Colon (tissue), 2 donors: ENCODE results near the gene FBLL1.
"Not testable (repeated sequence)": the region's sequence is repeated elsewhere in the genome, so short reads cannot be mapped to it uniquely, and the experiment has no call there.

Experiments
- FAIRE-seq: peaks from 2 replicates; lab custom pipeline; 2012; peaks lifted over from hg19 to GRCh38; lab: Jason Lieb, UNC
- donor health status: control.
- donor health status: control.

Gene FBLL1

DNA sequence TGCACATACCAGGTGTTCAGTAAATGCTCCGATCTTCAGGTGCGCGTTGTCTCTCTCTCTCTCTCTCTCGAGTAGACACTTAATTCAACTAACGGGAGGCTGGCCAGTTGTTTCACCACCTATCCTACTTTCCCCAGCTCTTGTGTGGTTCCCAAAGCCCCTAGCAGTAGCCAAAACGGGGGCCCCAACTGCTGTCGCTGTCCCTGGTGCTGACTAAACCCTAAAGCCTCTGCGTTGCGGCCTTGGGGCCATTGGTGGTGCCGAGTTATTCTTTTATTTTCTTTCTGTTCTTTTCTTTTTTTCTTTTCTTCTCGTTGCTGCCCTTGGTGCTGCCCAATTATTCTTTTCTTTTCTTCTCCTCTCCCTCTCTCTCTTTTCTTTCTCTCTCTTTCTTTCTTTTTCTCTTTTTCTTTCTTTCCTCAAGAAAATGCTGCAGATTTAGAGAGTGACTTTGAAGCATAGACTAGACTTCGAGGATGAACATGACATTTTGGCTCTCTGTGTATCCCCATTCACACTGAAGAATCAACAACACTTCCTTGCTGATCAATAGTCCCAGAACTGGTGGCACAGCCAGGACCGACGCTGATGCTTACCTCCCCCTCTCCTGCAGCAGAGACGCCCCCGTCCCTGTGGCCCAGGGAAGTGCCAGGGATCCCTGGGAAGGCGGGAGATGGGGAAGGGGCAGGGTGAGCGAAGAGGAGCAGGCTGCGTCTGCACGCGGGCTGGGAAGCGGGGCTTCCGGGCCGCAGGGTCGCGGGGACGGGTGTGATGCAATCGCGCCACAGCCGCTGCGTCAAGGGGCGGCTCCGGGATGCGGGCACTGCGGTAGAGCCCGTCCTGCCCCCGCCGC lies at the start of gene FBLL1:
TSS of gene FBLL1 (plus strand) at position 785 of the 853 bp plus-strand sequence. CDS start 200 bp downstream, outside the sequence.
- FAIRE-seq, result no peak

DNA sequence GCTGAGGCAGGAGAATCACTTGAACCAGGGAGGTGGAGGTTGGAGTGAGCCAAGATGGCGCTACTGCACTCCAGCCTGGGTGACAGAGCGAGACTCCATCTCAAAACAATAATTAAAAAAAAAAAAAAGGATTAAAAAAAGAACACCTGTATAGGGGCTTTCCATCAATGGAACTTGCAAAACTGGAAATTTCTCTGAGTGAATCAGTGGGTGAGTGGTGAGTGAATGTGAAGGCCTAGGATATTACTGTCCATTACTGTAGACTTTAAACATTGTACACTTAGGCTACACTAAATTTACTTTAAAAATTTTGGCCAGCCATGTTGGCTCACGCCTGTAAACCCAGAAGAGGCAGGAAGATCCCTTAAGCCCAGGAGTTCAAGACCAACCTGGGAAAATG lies 48.5 kb upstream of the FBLL1 start:
- no peak for FAIRE-seq

DNA sequence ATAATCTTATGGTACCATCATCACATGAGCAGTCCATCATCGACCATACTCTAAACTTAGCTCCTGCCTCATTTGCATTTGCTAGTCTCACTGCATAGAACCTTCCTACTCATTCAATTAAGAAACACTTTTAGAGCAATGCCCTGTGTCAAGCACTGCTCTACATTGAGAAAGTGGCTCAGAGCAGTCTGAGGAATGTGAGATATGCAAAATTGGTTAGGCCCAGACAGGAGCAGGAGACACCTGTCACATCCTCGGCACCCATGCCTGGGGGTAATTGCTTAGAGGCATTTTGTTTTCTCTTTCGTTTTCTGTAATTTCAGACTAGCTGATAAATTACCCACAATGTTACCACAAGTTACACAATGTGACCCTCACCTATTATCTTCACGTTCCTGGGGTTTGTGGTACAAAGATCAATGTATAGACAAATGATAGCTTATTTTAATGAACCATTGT lies 47.7 kb upstream of the FBLL1 start:
- FAIRE-seq, result no peak

DNA sequence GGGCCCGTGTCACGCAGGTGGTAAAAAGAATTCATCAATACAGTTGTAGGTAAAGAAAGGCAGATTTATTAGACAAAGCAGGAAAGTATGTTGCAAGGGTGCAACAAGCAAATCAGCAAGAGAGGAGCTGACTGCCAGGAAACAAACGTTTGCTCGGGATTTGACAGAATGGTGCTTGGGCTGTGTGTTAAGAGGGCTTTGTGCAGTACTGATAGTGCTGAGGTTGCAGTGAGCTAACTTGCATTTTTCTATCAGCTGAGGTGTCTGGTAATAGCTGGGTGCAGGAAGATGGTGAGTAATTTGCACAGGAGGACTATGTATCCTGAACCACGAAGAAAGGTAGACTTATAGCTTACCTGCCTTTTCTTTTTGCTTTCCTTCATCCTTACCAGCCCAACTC lies 46.7 kb upstream of the FBLL1 start:
- FAIRE-seq, result no peak

DNA sequence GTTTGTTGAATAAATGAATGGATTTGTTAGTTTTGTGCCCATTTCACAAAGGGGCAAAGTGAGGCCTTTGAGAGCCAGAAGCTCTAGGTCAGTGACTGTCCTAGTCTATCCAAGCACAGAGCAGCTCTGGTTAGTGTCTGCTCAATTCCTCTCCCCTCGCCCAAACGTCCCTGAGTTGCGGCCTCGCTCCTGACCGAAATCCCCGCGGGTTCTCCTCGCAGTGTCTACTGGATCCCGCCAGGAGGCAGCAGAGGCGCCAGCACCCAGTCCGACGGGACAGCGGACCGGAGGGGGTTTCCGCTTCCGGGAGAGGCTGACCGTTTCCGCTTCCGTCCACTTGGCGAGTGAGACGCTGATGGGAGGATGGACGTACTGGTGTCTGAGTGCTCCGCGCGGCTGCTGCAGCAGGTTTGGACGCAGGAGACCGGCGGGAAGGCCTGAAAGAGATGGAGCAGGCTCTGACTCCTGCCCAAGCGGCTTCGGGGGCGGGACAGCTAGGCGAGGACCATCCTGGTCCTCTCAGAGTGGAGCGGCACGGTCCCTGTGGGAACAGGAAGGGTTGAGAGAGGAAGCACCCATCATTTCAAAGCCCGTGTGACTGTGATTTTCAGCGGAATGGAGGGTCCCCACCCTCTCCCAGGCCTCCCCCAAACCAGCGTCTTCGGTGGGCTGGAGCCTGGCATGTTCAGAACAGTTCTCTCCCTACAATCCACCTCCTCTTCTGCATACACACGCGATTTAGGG lies 42.8 kb upstream of the FBLL1 start, which contains the start of gene RARS1:
TSS of gene RARS1 (plus strand) at position 336 of the 744 bp plus-strand sequence. CDS start at position 364, 28 bp downstream.
- no peak for FAIRE-seq

DNA sequence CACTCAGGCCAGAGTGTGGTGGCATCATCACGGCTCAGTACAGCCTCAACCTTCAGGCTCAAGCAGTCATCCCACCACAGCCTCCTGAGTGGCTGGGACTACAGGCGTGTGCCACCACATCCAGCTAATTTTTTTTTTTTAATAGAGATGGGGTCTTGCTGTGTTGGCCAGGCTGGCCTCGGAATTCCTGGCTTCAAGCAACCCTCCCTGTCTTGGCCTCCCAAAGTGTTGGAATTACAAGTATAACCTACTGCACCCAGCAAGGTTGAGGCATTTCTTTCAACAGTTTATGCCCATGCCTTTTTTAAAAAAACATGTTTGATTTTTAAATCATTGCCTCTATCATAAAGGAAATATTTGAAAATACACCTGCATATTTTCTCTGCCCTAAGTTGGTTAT lies 40.0 kb upstream of the FBLL1 start:
- no peak for FAIRE-seq

DNA sequence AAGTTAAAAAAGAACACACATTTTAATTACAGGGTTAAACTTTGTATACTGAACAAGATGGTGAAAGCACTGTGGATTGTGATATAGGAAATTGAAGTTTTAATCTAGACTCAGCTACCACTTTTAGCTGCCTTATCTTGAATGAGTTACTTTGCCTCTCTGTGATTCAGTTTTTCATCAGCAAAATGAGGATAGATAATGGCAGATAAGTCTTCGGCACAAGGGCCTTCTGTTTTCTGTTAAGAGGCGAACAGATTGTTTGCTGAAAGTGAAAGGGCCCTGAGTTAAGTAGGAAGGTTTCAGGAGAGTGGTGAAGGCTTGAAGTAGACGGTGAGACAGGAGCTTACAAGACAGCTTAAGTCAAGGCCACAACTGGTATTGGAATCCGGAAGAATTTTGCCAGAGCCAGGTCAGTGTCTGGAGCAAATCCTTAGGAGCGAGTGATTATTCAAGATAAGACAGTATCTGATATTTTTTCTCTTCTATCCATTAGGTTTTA lies 35.0 kb upstream of the FBLL1 start:
- FAIRE-seq, result no peak

DNA sequence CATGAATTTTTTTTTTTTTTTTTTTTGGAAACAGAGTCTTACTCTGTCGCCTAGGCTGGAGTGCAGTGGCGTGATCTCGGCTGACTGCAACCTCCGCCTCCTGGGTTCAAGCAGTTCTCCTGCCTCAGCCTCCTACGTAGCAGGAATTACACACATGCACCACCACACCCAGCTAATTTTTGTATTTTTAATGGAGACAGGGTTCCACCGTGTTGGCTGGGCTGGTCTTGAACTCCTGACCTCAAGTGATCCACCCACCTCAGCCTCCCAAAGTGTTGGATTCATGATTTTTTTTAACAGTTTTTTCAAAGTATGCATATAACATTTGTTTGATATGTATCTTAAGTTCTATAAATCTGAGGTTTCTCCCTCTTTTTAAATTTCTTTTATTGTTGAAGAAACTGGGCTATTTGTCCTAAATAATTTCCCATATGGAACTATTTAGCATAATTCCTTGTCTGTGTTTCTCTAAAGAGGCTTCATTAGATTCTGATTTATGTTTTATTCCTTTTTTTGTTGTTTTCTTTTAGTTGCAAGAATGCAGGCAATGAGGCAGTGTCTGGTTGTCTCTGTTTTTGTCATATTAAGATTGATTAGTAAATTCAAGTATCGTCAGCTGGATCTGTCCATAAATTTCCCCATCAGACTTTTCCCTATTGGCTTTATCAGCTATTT lies 26.4 kb upstream of the FBLL1 start:
- no peak for FAIRE-seq

DNA sequence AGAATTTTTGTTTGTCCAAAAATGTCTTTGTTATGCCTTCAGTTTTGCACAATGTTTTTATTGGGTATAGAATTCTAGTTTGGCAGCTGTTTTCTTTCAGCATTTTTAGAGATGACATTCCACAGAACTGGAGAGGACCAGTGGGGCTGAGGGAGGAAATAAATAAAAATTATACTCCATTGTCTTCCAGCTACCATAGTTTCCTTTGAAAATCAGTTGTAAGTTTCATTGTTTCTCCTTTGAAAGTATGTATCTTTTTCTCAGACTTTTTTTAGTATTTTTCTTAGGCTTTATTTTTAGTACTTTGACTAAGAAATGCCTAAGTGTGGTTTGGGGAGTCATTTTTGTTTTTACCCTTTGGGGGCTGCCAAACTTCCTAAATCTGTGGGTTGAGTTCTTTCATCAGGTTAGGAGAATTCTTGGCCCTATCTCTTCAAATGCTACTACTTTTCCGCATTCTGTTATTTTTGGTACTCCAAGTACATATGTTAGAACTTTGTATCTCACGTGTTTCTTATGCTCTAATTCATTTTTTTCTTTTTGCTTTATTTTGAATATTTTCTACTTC lies 15.2 kb upstream of the FBLL1 start:
- no peak for FAIRE-seq

DNA sequence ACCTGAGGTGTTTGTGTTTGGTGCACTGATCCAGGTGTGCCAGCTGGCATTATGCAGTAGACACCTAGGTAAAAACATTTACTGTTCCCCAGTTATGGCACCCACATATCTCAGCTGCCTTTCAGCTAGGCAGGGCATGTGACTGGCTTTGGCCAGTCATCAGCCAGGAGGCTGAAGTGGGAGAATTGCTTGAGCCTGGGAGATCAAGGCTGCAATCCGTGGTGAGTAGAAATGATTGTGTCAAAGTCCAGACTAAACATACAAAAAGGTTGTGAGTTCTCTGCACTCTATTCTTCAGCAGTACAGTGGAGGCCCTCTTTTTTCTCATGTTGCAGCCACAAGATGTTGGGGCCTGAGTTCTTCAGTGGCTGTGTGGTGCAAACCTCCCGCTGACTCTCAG lies 3.2 kb upstream of the FBLL1 start:
- FAIRE-seq, result no peak

DNA sequence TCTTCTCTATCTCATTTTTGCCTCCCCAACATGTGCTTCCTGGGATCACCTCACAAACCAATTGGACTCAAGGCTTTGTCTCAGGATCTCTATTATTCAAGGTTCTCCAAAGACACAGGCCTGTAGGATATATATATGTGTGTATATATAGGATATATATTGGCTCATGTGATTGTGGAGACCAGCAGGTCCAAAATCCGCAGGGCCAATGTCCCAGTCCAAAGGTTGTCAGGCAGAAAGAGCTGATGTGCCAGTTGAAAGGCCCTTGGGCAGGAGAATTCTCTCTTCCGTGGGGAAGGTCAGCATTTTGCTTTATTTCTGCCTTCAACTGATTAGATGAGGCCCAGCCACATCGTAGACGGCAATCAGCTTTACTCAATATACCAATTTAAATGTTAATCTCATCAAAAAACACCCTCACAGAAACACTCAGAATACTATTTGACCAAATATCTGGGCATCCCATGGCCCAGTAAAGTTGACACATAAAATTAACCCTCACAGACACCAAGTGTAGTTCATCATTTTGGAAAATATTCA lies 1.3 kb upstream of the FBLL1 start:
- no peak for FAIRE-seq

DNA sequence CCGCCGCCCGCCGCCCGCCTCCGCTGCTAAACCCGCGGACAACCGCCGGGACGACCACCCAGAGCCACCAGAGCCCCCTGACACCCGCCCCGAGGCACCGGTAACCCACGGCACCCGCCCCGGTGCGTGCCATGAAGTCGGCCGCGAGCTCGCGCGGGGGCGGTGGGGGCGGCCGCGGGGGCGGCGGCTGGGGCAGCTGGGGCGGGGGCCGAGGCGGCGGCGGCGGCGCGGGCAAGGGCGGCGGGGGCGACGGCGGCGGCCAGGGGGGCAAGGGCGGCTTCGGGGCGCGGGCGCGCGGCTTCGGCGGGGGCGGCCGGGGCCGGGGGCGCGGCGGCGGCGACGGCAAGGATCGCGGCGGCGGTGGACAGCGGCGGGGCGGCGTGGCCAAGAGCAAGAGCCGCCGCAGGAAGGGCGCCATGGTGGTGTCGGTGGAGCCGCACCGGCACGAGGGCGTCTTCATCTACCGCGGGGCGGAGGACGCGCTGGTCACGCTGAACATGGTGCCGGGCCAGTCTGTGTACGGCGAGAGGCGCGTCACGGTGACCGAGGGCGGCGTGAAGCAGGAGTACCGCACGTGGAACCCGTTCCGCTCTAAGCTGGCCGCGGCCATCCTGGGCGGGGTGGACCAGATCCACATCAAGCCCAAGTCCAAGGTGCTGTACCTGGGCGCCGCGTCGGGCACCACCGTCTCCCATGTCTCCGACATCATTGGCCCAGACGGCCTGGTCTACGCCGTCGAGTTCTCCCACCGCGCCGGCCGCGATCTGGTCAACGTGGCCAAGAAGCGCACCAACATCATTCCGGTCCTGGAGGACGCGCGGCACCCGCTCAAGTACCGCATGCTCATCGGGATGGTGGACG lies 499 bp downstream of the FBLL1 start:
- no peak for FAIRE-seq

DNA sequence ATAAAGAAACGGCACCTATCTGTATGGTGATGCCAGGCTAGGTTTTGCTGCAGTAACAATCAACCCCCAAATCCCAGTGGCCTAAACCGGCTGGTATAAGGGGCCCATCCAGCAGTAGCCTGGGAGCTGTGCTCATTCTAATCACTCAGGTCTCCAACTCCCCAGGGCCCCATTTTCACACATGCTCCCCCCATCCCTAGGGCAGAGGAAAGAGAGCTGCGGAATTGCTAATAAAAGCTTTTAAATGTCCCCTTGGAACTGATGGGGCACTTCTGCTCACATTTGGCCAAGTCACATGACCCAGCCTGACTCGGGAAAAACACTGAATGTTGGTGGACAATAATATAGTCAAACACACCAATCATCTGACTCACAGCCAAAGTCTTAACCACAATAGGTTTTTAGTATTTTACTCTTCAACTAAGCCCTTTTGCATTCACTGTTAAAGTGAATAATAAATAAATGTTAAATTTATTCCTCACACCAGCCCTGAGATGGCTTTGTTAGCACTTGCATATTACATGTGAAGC lies 1.6 kb downstream of the FBLL1 start:
- FAIRE-seq, result no peak

DNA sequence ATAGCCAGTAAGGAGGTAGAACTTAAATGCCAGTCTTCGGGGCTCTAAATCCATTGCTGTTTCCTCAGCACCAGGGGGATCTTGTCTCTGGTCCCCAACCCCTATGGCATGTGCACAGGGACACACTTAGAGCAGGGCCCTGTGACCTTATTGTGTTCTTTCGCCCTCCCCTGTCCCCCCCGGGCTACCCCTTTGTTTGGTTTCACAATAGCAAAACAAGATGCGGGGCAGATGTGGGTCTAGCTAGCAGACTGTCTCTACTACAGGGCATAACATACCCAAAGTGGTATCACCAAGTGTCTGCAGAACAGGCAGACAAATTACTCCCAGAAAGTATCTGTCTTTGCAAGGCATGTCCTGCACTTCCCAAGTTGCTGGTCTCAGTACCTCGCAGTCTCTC lies 2.1 kb downstream of the FBLL1 start:
- FAIRE-seq, result no peak

DNA sequence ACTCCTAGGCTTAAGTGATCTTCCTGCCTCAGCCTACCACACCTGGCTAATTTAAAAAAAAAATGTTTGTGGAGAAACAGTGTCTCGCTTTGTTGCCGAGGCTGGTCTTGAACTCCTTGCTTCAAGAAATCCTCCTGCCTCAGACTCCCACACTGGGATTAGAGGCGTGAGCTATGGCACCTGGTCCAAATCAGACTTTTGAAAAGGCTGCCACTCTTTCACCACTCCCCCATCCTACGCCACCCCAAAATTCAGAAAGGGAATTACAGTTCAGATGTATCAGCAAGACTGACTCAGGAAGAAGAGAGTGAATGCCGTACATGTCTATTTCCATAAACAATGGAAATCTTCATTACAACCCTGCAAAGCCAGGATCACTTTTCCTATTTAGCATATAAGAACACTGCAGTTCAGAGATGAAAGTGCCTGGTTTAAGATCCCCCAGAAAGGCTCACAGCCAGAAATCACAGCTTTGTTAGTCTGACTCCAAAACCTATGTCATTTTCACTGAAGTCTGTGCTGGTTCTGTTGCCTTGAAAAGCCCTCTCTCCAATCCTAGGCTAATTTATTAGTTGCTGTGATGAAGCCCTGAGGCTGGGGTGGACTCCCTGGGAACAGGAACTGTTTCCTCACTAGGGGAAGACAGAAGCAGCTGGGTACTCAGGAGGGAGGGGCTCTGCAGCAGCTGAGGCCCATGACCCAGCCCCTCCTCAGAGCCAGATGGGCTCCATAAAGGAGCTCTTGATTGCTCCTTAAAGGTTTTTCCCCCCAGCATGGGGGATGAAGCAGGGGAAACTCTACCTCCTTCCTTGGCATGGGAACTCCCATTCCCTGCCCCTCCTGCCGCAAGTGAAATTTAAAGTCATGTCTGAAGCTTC lies 3.1 kb downstream of the FBLL1 start:
- no peak for FAIRE-seq

DNA sequence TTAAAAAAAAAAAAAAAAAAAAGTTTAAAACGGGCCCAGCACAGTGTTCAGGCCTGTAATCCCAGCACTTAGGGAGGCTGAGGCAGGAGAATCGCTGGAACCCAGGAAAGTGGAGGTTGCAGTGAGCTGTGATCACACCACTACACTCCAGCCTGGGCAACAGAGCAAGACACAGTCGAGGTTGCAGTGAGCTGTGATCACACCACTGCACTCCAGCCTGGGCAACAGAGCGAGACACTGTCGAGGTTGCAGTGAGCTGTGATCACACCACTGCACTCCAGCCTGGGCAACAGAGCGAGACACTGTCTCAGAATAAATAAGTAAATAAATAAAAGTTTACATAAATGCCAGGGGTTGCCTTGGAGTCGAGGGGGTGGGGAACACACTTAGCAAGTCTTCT lies 5.2 kb downstream of the FBLL1 start:
- not testable (repeated sequence) for FAIRE-seq

DNA sequence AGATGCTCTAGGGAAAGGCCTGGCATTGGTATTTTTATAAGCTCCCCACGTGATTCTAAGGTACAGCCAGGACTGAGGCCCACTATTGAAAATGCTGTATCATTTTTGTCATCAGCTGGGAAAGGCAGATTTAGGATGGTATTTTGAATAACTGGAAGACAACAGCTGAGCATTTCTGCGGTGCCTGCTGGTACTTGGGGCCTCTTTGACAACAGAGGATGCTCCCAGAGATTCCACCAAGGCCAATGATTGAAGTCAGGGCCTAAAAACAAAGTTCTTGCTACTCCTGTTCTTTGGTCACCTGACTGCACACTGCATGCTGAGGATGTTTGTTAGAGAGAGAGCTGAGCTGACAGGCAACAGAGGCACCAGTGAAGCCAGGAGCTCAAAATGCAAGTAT lies 8.1 kb downstream of the FBLL1 start:
- no peak for FAIRE-seq

DNA sequence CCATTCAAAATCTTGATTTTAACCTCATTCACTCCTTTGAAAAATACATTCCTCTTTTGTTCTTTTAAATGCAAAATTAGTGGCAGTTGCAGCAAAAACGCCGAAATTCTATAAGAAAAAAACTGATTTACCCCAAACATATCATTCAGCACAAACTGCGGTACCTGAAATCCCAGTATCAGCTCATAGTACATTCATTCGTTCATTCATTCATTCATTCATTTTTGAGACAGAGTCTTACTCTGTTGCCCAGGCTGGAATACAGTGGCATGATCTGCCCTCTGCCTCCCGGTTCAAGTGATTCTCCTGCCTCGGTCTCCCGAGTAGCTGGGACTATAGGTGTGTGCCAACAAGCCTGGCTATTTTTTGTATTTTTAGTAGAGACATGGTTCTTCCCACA lies 20.4 kb downstream of the FBLL1 start:
- no peak for FAIRE-seq

DNA sequence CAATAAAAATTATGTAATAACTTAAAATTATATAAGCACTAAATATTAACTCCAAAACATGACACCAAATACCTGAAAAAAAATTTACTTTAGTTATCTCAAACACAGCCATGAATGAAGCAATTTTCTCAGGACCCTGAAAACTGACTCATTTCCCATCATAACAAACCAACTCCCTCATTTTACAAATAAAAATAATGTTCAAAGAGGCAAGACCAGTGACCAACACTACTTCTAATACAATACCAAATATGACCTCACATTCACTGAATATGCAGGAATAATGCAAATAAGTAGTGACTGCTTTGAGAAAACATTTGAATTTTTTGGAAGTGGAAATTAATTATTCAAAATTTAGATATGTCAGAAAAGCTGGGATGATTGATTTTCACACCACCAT lies 21.6 kb downstream of the FBLL1 start:
- FAIRE-seq, result peak; percentile 36

DNA sequence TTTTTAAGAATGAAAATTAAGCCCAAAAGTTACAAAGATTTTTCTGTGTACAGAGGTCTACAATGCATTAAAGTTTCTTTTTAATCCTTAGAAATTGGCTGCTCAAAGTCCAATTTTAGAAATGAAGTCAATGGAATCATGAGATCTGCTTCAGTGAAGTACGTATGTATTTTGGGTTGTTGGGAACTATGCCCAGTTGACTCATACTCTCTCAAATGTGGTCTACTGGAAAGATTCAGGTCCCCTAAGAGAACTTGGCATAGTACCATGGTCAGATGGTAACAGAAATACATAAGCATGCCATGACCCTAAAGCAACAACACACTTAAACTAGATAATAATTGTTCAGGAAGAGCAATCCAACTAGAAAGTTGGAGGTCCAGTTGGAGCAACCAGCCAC lies 23.0 kb downstream of the FBLL1 start:
- FAIRE-seq, result no peak
